GM21528 (cell line): Measurements from ENCODE around the gene TRAM1L1.

Source experiments
- ATAC-seq: cut with Tn5 transposase; IDR thresholded peaks from one replicate; pipeline ENCODE4 v1.9.1; 2021; ENCODE audit warnings: mild to moderate bottlenecking, moderate library complexity; ENCODE audit not compliant: unreplicated experiment, low FRiP score

Gene TRAM1L1

GRCh38 chr4:117084866-117085701, at the start of gene TRAM1L1:
TRAM1L1 (minus strand) TSS chr4:117085576; CDS start chr4:117085393, 183 bp downstream.
- no peak for ATAC-seq

- no peak for ATAC-seq
These were observed 49.0 kb upstream of the TRAM1L1 start for GRCh38 chr4:117134386-117134785.

GRCh38 chr4:117096886-117097285, 11.5 kb upstream of the TRAM1L1 start:
- ATAC-seq = no peak

GRCh38 chr4:117096462-117096861, 11.1 kb upstream of the TRAM1L1 start:
- no peak for ATAC-seq

- no peak for ATAC-seq
These were observed 8.2 kb upstream of the TRAM1L1 start for GRCh38 chr4:117093571-117093970.

- no peak for ATAC-seq
These were observed 7.6 kb downstream of the TRAM1L1 start for GRCh38 chr4:117077760-117078159.

GRCh38 chr4:117068120-117068519, 17.3 kb downstream of the TRAM1L1 start:
- ATAC-seq = no peak

GRCh38 chr4:117063961-117064696, 21.2 kb downstream of the TRAM1L1 start:
- ATAC-seq = no peak

GRCh38 chr4:117042962-117043361, 42.4 kb downstream of the TRAM1L1 start:
- ATAC-seq = no peak
